A549 (cell line): ENCODE measurements around the gene NR3C1. TPM values are rescaled to one million over a fixed set of nuclear protein-coding genes. Genes with fewer than 3 reads are reported as not detected.

Experiments used
- ATAC-seq, 2 experiments: fragments of 200-7000 bp in 1 of 2; fragments of >200 bp in 1 of 2; cut with Nextera tagmentation in 1 of 2; cut with Tn5 transposase in 1 of 2; 3 replicates each; pipeline versions ENCODE4 v1.8.0 to v1.9.1; 2018 to 2020; ENCODE audit warnings: mild to moderate bottlenecking in 1 of 2, moderate library complexity in 1 of 2
- CTCF ChIA-PET: fragments of 300-600 bp; sonication (Branson Sonifier 250); formaldehyde crosslinking; extraction: SDS; loops from one replicate; lab custom pipeline; 2021; ENCODE audit warnings: antibody characterized with exemption, inconsistent platforms; lab: Yijun Ruan, JAX
- POLR2A ChIA-PET: fragments of 350-600 bp; formaldehyde crosslinking; extraction: SDS; loops from one replicate; lab custom pipeline; 2021; ENCODE audit warnings: antibody characterized with exemption, inconsistent platforms; lab: Yijun Ruan, JAX
- DNase-seq, 2 experiments: peaks; one replicate each; pipeline versions ENCODE4 v3.0.0 to v3.0.0-alpha.2; 2011 to 2016; ENCODE audit warnings: low read depth in 1 of 2, low spot score in 1 of 2
- FAIRE-seq: peaks from 2 replicates; lab custom pipeline; 2011; peaks lifted over from hg19 to GRCh38; lab: Jason Lieb, UNC
- H3K27ac ChIP-seq, 2 experiments: fragments of >200 bp; sonication (Bioruptor Twin); formaldehyde crosslinking; 3 replicates each; pipeline ENCODE4 v1.5.1; 2016 to 2017
- H3K4me1 ChIP-seq: fragments of >200 bp; sonication (Bioruptor Twin); formaldehyde crosslinking; 3 replicates; pipeline ENCODE4 v1.6.1; 2016
- H3K4me2 ChIP-seq: fragments of >200 bp; sonication (Bioruptor Twin); formaldehyde crosslinking; 3 replicates; pipeline ENCODE4 v1.6.1; 2016
- H3K4me3 ChIP-seq: fragments of >200 bp; sonication (Bioruptor Twin); formaldehyde crosslinking; 3 replicates; pipeline ENCODE4 v1.5.1; 2016
- H3K9me3 ChIP-seq: fragments of >200 bp; sonication (Bioruptor Twin); formaldehyde crosslinking; 3 replicates; pipeline ENCODE4 v1.6.1; 2016
- BCL3 ChIP-seq: fragments of >200 bp; sonication (Bioruptor Twin); formaldehyde crosslinking; IDR thresholded peaks from 3 replicates; pipeline ENCODE4 v1.6.1; 2016
- CBX2 ChIP-seq: fragments of 200-600 bp; sonication (generic); IDR thresholded peaks from 2 replicates; pipeline ENCODE4 v1.6.1; 2016; ENCODE audit warnings: low read depth, mild to moderate bottlenecking, borderline replicate concordance
- CBX8 ChIP-seq: fragments of 200-600 bp; sonication (generic); IDR thresholded peaks from 2 replicates; pipeline ENCODE4 v1.6.1; 2016
- CEBPB ChIP-seq, 2 experiments: fragments of >200 bp in 1 of 2; sonication (Bioruptor Twin) in 1 of 2; formaldehyde crosslinking in 1 of 2; IDR thresholded peaks; 2 replicates each; pipeline ENCODE4 v1.6.1; 2012 to 2016
- CHD2 ChIP-seq: fragments of 150-350 bp; IDR thresholded peaks from 2 replicates; pipeline ENCODE4 v1.6.1; 2014; ENCODE audit warnings: low read length; ENCODE audit not compliant: partially characterized antibody
- CTCF ChIP-seq: fragments of >200 bp; sonication (Bioruptor Twin); formaldehyde crosslinking; IDR thresholded peaks from 3 replicates; pipeline ENCODE4 v1.5.1; 2016
- EHMT2 ChIP-seq: fragments of 200-600 bp; sonication (generic); IDR thresholded peaks from 2 replicates; pipeline ENCODE4 v1.6.1; 2016; ENCODE audit warnings: antibody characterized with exemption, low read depth, mild to moderate bottlenecking, moderate library complexity
- EP300 ChIP-seq, 2 experiments: fragments of >200 bp; sonication (Bioruptor Twin); formaldehyde crosslinking; IDR thresholded peaks; 2 replicates in 1 of 2; 3 replicates in 1 of 2; pipeline ENCODE4 v1.6.1; 2016 to 2017
- ESRRA ChIP-seq: fragments of 150-350 bp; IDR thresholded peaks from 2 replicates; pipeline ENCODE4 v1.6.1; 2014; ENCODE audit warnings: mild to moderate bottlenecking, low read length, borderline replicate concordance
- FOSB ChIP-seq: fragments of 250-450 bp; sonication (Bioruptor Pico); IDR thresholded peaks from 2 replicates; pipeline ENCODE4 v1.5.0; 2020; ENCODE audit warnings: mild to moderate bottlenecking, moderate library complexity
- FOXS1 ChIP-seq: fragments of 250-450 bp; sonication (Bioruptor Pico); IDR thresholded peaks from 2 replicates; pipeline ENCODE4 v1.5.0; 2020; ENCODE audit warnings: mild to moderate bottlenecking, moderate library complexity
- GATA3 ChIP-seq: IDR thresholded peaks from 2 replicates; pipeline ENCODE4 v1.6.1; 2012; ENCODE audit warnings: borderline replicate concordance
- HEYL ChIP-seq: fragments of 250-450 bp; sonication (Bioruptor Pico); IDR thresholded peaks from 2 replicates; pipeline ENCODE4 v1.8.0; 2021; ENCODE audit warnings: mild to moderate bottlenecking, moderate library complexity
- HOXB5 ChIP-seq: fragments of 250-450 bp; sonication (Bioruptor Pico); IDR thresholded peaks from 2 replicates; pipeline ENCODE4 v1.5.0; 2020; ENCODE audit warnings: mild to moderate bottlenecking, moderate library complexity
- JUN ChIP-seq, 2 experiments: fragments of >200 bp; sonication (Bioruptor Twin); formaldehyde crosslinking; IDR thresholded peaks; 2 replicates in 1 of 2; 3 replicates in 1 of 2; pipeline ENCODE4 v1.6.1; 2016 to 2017
- JUNB ChIP-seq: fragments of >200 bp; sonication (Bioruptor Twin); formaldehyde crosslinking; IDR thresholded peaks from 2 replicates; pipeline ENCODE4 v1.6.1; 2016
- KDM1A ChIP-seq: fragments of 200-600 bp; sonication (generic); IDR thresholded peaks from 2 replicates; pipeline ENCODE4 v1.6.1; 2016; ENCODE audit warnings: low read depth, mild to moderate bottlenecking
- KDM5A ChIP-seq: fragments of 200-600 bp; sonication (generic); IDR thresholded peaks from 2 replicates; pipeline ENCODE4 v1.6.1; 2016; ENCODE audit warnings: antibody characterized with exemption, mild to moderate bottlenecking
- MAFK ChIP-seq: fragments of 450-650 bp; IDR thresholded peaks from 2 replicates; pipeline ENCODE4 v1.6.1; 2014; ENCODE audit not compliant: partially characterized antibody
- MAX ChIP-seq: IDR thresholded peaks from 2 replicates; pipeline ENCODE4 v1.6.1; 2012
- MAZ ChIP-seq: fragments of 150-350 bp; IDR thresholded peaks from 2 replicates; pipeline ENCODE4 v1.6.1; 2014; ENCODE audit warnings: antibody characterized with exemption, low read depth, low read length, borderline replicate concordance
- NFE2L2 ChIP-seq: fragments of 150-350 bp; conservative IDR thresholded peaks from 2 replicates; pipeline ENCODE4 v1.6.1; 2014; ENCODE audit warnings: low read length
- NR3C1 ChIP-seq: fragments of >200 bp; sonication (Bioruptor Twin); formaldehyde crosslinking; IDR thresholded peaks from 3 replicates; pipeline ENCODE4 v1.6.1; 2017
- PBX3 ChIP-seq: IDR thresholded peaks from 2 replicates; pipeline ENCODE4 v1.6.1; 2012
- RAD21 ChIP-seq, 2 experiments: fragments of >200 bp in 1 of 2; sonication (Bioruptor Twin) in 1 of 2; formaldehyde crosslinking in 1 of 2; IDR thresholded peaks in 1 of 2; conservative IDR thresholded peaks in 1 of 2; 2 replicates in 1 of 2; 3 replicates in 1 of 2; pipeline ENCODE4 v1.6.1; 2012 to 2018; ENCODE audit warnings: inconsistent platforms in 1 of 2
- RARB ChIP-seq: fragments of 250-450 bp; sonication (Bioruptor Pico); IDR thresholded peaks from 2 replicates; pipeline ENCODE4 v1.8.0; 2021; ENCODE audit warnings: mild to moderate bottlenecking, moderate library complexity
- RCOR1 ChIP-seq: fragments of 150-350 bp; IDR thresholded peaks from 2 replicates; pipeline ENCODE4 v1.6.1; 2014; ENCODE audit warnings: antibody characterized with exemption, low read length, low read depth
- RFX5 ChIP-seq: fragments of 450-650 bp; IDR thresholded peaks from 2 replicates; pipeline ENCODE4 v1.7.1; 2014; ENCODE audit warnings: antibody characterized with exemption, mild to moderate bottlenecking, moderate library complexity
- RNF2 ChIP-seq: fragments of 200-600 bp; sonication (generic); IDR thresholded peaks from 2 replicates; pipeline ENCODE4 v1.6.1; 2016; ENCODE audit warnings: low read depth, mild to moderate bottlenecking, antibody characterized with exemption, moderate library complexity, borderline replicate concordance
- SREBF2 ChIP-seq: fragments of 450-650 bp; IDR thresholded peaks from 2 replicates; pipeline ENCODE4 v1.6.1; 2014; ENCODE audit warnings: mild to moderate bottlenecking, moderate library complexity
- TFCP2L1 ChIP-seq: fragments of 250-450 bp; sonication (Bioruptor Pico); IDR thresholded peaks from 2 replicates; pipeline ENCODE4 v1.5.0; 2021; ENCODE audit warnings: mild to moderate bottlenecking
- ZNF302 ChIP-seq: fragments of 250-450 bp; sonication (Bioruptor Pico); IDR thresholded peaks from 2 replicates; pipeline ENCODE4 v1.9.0; 2021; ENCODE audit warnings: inconsistent platforms, mild to moderate bottlenecking, moderate library complexity
- WGBS: methylation state at CpG from one replicate; pipeline ENCODE4 v1.1.6; 2017; ENCODE audit errors: missing lambda C conversion rate; 5-methylcytosine and 5-hydroxymethylcytosine counted together
- polyA plus RNA-seq, 4 experiments: library from polyadenylated mRNA; depleted of rRNA in 3 of 4; stranded (reverse); fragments of >200 nt; fragmentation: RNase III in 1 of 4; extraction: RNeasy Plus Mini Kit Qiagen cat#74134 plus additional on column Dnase treatment in 1 of 4; gene quantifications; 2 replicates in 3 of 4; 3 replicates in 1 of 4; pipeline ENCODE4 v1.2.3, GENCODE V29; 2011 to 2017

Gene NR3C1
- polyA plus RNA-seq, 2 of the 4 experiments (the other 2 are of a cell fraction), result 46.5 to 73.0 TPM

- Histone ChIP-seq H3K4me1 (peaks cover 28% of the 10 kb centered on the region), H3K4me2 (peak overlapping the region; percentile 33; the same call in 2 of the 3 replicates), H3K9me3 (0 out of 3 replicates have a peak, but pooled peaks cover 3% of the 10 kb centered on the region), H3K4me3 (no peak overlapping the region), H3K27ac (peak overlapping the region; percentile 59 to 77)
- FAIRE-seq (no peak), ATAC-seq (no peak), DNase-seq (no peak)
- POLR2A ChIA-PET, result no interaction called here
- no peak for TF ChIP-seq RAD21 (conservative IDR thresholded peaks at IDR 0.05 in 1 of 2, IDR thresholded peaks at IDR 0.05 in 1 of 2)
- 0 out of 5 replicates have a peak, but pooled peaks of 1 of the 2 experiments have one; percentile 0 for TF ChIP-seq JUN (IDR thresholded peaks at IDR 0.05)
- no peak for TF ChIP-seq RARB (CRISPR knock-in tag)
- peak; percentile 95 to 97 for TF ChIP-seq CEBPB (IDR thresholded peaks at IDR 0.05)
- CTCF ChIA-PET, result no interaction called here
- 86% methylated on average over 7 of the region's 7 CpGs for WGBS
These were observed 141.6 kb downstream of the NR3C1 start for GRCh38 chr5:143261748-143262392.

- DNase-seq, result no peak
- no peak for ATAC-seq
- H3K4me3 ChIP-seq, result no peak overlapping the region
- no peaks in the 10 kb centered on the region for H3K9me3 ChIP-seq
- H3K4me2 ChIP-seq, result no peak overlapping the region
- peaks cover 28% of the 10 kb centered on the region for H3K4me1 ChIP-seq
- ChIA-PET CTCF (interaction anchor here (1.4 to 1.5 kb wide), 2 partner anchors 9 to 10 kb away, joined by 3 read pairs; no protein-coding TSS in a partner anchor), POLR2A (no interaction called here)
- WGBS, result 89% methylated on average over 7 of the region's 7 CpGs
- TF ChIP-seq HOXB5 (CRISPR knock-in tag) (no peak), NFE2L2 (no peak), CTCF (no peak), RNF2 (no peak), EHMT2 (no peak), CBX8 (no peak), ZNF302 (no peak), CHD2 (no peak), FOSB (CRISPR knock-in tag) (no peak), RFX5 (no peak), MAFK (no peak), RCOR1 (no peak), CBX2 (no peak), FOXS1 (CRISPR knock-in tag) (no peak), NR3C1 (no peak), GATA3 (no peak), KDM5A (no peak), CEBPB (IDR thresholded peaks at IDR 0.05) (no peak), JUNB (no peak)
- FAIRE-seq, result no peak
- peak overlapping the region in 1 of 2 experiments; percentile 29; a peak in 2 of 6 replicates for H3K27ac ChIP-seq
These were observed 144.3 kb downstream of the NR3C1 start for GRCh38 chr5:143259254-143259605.

GRCh38 chr5:143258559-143259253 is 144.8 kb downstream of the NR3C1 start:
- ChIA-PET POLR2A (no interaction called here), CTCF (interaction anchor here (1.4 to 1.5 kb wide), 2 partner anchors 9 to 10 kb away, joined by 3 read pairs; no protein-coding TSS in a partner anchor)
- 97% methylated on average over 12 of the region's 12 CpGs for WGBS
- Histone ChIP-seq H3K4me3 (no peak overlapping the region), H3K4me2 (no peak overlapping the region), H3K9me3 (no peaks in the 10 kb centered on the region), H3K27ac (peak overlapping the region in 1 of 2 experiments; percentile 47; a peak in 2 of 6 replicates), H3K4me1 (peaks cover 24% of the 10 kb centered on the region)
- ATAC-seq, result no peak
- DNase-seq, result no peak
- TF ChIP-seq RFX5, result no peak
- TF ChIP-seq HEYL (CRISPR knock-in tag), result no peak
- no peak for TF ChIP-seq PBX3
- no peak for TF ChIP-seq SREBF2
- TF ChIP-seq KDM1A, result no peak
- no peak for TF ChIP-seq MAX
- no peak for TF ChIP-seq HOXB5 (CRISPR knock-in tag)
- TF ChIP-seq MAZ, result no peak
- TF ChIP-seq EHMT2, result no peak
- TF ChIP-seq ESRRA, result no peak
- TF ChIP-seq RARB (CRISPR knock-in tag), result no peak
- no peak for TF ChIP-seq EP300 (IDR thresholded peaks at IDR 0.05)
- TF ChIP-seq BCL3, result no peak
- no peak for TF ChIP-seq TFCP2L1 (CRISPR knock-in tag)
- no peak for FAIRE-seq
